GM21619 (cell line): ENCODE measurements around the gene TBL3.

ENCODE experiments used
- ATAC-seq: cut with Tn5 transposase; IDR thresholded peaks from one replicate; pipeline ENCODE4 v1.9.1; 2021; ENCODE audit not compliant: unreplicated experiment

TBL3 gene

DNA sequence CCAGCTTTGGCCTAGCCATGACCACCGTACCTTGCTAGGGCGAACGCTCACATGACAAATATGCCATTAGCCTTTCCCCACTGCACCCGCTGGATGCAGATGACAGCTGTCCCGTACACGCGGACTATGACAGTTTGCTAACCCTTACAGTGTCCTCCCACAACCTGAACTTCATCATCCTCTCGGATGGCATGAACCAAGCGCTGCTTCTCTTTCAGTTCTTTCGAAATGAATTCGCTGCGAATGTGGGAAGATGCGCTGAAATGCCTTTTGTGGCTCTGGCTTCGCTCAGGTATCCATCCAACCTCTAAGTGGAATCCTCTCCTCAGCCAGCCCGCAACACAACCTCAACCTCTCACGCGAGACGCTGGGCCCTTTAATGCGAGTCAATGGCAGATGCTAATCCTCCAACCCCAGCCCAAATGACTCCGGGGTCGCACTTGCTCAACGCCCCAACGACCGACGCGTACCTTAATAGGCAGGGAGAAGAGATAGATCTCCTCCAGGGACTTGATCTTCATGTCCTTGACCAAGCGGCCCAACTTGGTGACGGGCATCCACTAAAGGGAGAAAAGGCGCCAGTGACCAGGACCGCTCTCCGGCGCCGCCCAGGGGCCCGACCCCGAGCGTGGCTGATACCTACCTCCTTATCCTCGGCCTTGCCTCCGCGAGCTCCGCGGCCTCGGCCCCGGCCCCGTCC, 7.9 kb upstream of the TBL3 start:
- ATAC-seq, result peak; percentile 9

DNA sequence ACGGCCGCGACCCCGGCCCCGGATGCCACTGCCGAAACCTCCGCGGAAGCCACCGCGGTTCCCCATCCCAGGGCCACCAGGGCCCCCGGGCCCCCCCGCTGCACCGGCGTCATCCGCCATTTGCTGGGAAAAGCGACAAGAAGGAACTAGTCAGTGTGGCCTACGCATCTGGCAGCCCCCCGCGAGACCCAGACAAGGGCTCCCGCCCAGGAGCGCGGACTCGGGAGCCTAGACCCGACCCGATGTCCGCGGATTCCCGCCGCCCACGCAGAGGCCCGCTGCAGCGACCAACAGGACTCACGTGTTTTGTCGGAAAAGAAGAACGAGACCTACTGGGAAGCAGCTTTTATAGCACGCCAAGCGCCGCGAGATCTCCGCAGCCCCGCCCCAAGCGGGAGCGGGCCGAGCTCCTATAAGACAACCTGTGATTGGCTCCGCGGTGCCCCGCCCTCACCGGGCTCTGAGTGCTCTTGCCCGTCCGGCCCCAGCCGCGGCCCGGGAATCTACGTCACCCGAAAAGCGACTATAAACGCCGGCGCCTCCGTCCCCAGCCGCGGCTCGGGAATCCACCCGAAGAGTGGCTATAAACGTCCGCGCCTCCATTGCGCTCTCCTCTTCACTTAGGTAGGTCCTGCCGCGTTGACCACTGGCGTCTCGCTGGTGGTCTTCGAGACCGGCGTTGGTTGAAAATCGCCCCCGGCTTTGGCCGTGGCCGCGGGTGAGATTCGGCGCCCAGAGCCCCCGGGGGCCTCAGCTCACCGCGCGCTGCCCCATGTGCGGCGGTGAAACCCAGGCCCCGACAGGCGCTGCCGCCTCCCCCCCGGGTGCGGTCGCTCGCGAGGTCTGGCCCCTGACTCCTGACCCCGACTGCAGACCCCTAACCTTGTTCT, 7.1 kb upstream of the TBL3 start, which contains the start of gene RPS2:
TSS of gene RPS2 (minus strand) at position 321 of the 890 bp plus-strand sequence. CDS start at position 120, 201 bp downstream.
- peak; percentile 68 for ATAC-seq

- ATAC-seq, result no peak
Observed at GRCh38 chr16:1965396-1966001, 6.4 kb upstream of the TBL3 start.

DNA sequence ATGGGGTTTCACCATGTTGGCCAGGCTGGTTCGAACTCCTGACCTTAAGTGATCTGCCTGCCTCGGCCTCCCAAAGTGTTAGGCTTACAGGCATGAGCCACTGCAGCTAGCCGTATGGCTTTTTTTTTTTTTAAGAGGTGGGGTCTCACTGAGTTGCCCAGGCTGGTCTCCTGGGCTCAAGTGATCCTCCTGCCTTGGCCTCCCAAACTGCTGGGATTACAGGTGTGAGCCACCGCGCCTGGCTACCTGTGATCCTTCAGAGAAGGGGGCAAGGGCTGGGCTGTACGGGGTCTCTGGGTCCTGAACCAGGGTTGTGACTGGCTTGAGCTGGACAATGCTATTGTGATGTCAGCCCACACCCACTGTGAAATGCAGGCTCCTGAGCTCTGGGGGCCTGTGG, 5.4 kb upstream of the TBL3 start, which contains the start of gene RNF151:
TSS of gene RNF151 (plus strand) at position 397 of the 400 bp plus-strand sequence. CDS start 26 bp downstream, outside the sequence.
- no peak for ATAC-seq

- ATAC-seq, result no peak
Observed at GRCh38 chr16:1968146-1968953, 3.5 kb upstream of the TBL3 start.

- no peak for ATAC-seq
Observed at GRCh38 chr16:1972490-1972877, 631 bp downstream of the TBL3 start.

DNA sequence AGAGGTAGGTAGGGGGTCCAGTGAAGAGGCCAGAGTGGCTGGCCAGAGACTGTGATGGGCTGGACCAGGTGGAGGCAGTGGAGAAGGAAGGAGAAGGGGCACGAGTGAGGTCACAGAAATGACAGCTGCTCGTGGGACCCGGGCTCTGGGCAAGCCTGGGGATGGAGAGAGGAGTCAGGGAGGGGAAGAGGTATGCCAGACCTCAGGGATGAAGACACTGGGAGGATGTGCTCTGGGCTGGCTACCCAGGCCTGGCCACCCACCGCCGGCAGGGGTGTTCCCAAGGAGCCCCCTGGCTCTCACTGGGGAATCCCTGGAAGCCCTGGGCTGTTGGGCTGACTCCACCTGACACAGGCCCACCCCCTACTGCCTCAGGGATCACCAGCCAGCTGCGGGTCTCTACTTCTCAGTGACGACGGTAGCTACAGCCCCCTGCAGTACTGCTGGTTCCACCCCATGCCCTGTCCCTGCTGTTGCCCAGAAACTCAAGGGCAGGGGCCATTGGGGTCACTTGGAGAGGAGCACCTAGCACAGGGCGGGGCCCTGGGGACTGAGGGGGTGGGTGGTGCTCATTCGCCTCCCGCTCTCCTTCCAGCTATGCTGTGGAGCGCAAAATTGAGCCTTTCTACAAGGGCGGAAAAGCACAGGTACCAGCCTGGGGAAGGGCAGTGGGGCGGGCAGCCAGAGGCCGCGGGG, 1.8 kb downstream of the TBL3 start:
- no peak for ATAC-seq

- no peak for ATAC-seq
Observed at GRCh38 chr16:1974157-1975070, 2.6 kb downstream of the TBL3 start.

DNA sequence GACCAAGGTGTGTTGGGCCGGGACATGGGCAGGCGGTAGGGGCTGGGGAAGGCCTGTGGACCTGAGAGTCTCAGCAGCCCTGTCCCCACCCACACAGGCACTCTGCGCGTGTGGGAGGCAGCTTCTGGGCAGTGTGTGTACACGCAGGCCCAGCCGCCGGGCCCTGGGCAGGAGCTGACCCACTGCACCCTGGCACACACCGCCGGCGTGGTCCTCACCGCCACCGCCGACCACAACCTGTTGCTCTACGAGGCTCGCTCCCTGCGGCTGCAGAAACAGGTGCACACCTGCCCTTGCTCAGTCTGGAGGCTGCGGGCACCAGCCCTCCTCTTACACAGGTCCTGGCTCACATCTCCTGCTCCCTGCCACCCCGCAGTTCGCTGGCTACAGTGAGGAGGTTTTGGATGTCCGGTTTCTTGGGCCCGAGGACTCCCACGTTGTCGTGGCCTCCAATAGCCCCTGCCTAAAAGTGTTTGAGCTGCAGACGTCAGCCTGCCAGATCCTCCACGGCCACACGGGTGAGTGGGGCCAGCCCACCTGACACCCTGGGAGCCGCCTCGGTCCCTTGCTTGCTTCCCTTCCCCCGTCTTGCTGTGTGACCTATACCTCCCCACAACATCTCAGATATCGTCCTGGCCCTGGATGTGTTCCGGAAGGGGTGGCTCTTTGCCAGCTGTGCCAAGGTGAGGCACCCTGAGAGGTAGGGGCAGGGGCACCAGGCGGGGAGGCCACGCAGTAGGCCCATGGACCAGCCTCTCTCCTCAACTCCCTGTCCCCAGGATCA, 3.8 kb downstream of the TBL3 start:
- ATAC-seq, result no peak

GRCh38 chr16:1976216-1976520, 4.3 kb downstream of the TBL3 start:
- ATAC-seq, result no peak

DNA sequence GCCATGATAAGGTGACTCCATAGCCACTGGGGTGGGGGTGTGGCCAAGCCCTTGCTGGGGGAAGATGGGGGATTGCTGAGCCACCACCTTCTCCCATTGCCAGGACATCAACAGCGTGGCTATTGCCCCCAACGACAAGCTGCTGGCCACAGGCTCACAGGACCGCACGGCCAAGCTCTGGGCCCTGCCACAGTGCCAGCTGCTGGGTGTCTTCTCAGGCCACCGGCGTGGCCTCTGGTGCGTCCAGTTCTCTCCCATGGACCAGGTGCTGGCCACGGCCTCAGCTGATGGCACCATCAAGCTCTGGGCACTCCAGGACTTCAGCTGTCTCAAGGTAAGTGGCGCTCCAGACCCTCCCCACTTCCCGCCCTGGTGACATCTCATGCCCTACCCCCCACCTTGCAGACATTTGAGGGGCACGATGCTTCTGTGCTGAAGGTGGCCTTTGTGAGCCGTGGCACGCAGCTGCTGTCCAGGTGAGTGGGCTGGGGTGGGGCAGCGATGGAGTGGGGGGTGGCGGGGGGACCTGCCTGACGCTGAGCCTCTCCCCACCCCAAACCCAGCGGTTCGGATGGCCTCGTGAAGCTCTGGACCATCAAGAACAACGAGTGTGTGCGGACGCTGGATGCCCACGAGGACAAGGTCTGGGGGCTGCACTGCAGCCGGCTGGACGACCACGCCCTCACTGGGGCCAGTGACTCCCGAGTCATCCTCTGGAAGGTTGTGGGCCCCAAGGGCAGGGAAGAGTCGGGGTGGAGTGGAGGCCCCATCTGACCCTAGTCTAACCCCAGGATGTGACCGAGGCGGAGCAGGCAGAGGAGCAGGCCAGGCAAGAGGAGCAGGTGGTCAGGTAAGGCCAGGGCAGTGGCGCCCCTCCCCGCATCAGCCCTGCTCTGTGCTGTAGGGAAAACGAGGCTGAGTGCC, 5.4 kb downstream of the TBL3 start:
- ATAC-seq, result no peak

GRCh38 chr16:1977875-1978268, 6.0 kb downstream of the TBL3 start:
- ATAC-seq, result no peak

DNA sequence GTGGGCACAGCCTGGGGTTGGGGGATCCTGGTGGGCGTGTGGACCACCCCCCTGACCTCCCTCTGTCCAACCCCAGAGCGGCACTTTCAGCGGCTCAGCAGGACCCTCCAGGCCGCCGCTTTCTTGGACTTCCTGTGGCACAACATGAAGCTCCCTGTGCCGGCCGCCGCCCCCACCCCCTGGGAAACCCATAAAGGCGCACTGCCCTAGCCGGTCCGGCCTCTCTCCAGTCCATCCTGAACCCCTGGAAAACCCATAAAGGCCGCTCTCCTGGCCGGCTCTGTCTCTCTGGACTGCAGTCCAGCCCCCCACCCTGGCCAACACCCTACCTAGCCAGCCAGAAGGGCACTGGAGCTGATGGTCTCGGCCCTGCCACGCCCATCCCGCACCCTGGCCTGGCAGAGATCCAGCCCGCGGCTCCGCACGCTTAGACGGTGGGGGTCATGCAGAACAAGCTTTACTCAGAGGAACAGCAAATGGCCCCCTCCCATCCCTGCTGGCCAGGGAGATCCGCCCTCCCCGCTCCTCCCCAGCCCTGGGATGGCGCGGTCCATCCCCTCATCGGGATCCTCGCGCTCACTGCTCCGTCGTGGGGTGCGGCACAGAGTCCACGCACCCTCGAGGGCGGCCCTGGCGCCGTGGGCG, 6.7 kb downstream of the TBL3 start:
- ATAC-seq, result no peak

DNA sequence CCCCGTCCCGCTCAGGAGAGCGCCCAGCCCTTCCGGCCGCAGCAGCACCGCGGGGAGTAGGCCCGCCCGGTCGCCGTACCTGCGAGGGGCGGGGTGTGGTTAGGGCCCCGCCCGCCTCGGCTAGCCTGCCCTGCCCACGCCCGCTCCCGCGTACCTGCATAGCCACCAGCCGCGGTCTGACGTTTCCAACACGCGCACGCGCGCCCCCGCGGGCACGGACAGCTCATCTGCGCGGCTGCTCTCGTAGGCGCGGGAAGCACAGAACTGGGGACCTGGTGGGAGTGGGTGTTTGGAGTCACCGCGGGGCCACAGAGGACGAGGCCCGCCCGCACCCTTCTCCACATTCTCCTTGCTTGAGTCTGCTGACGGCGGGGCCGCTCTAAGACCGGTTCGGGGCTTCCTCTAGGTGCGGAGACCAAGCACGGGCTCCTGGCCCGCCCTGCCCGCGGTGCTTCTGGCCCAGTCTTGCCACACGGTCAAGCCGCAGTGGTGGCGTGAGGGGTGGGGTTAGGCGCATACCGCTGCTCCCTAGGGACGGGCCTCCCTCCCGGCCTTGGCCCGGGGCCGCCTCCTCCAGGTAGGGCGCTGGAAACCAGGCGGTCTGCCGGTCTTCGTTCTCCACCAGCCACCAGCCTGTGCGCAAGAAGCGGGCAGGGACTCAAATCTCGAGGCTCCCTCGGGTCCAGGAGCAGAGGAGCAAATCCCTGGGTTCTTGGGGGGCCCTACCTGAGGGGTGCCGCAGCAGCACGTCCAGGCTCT, 7.6 kb downstream of the TBL3 start:
- no peak for ATAC-seq

- no peak for ATAC-seq
Observed at GRCh38 chr16:1980030-1980769, 8.3 kb downstream of the TBL3 start.

GRCh38 chr16:1980770-1981087, 8.9 kb downstream of the TBL3 start:
- no peak for ATAC-seq
